Measurements from ENCODE around the gene PGAP1. TPM values are rescaled to one million over a fixed set of nuclear protein-coding genes. Genes with fewer than 3 reads are reported as not detected.

Gene PGAP1
- total RNA-seq, 1 experiment from 2014 or later = 6.5 TPM

DNA sequence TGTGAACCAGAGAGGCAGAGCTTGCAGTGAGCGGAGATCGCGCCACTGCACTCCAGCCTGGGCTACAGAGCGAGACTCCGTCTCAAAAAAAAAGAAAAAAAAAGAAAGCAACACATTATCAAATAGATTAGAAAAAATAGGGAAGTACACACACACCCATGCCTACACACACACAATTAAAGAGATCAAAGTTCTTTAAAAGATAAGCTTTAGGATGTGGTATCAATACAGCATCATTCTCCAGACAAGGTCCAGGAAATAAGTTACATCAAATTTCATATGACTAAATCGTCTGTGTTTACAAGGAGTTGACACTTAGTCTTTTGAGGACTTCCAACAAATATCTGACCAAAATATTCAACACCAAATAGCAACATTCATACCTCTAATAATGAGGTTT lies 25.7 kb downstream of the PGAP1 start:
- POLR2A ChIA-PET (ENCODE audit: unreplicated experiment) = no interaction called here
- Histone ChIP-seq H3K27me3 (ENCODE audit: insufficient read depth, low read depth) (no peaks in the 10 kb centered on the region), H2AFZ (no peak overlapping the region), H3K4me2 (no peak overlapping the region), H3K27ac (no peak overlapping the region), H3K4me1 (replicated peaks; ENCODE audit: insufficient read depth) (peaks cover 8% of the 10 kb centered on the region; the same call in 1 of the 2 replicates), H3K9me3 (ENCODE audit: insufficient read depth, low read depth) (no peaks in the 10 kb centered on the region), H3K9me2 (ENCODE audit: insufficient read depth) (no peaks in the 10 kb centered on the region), H4K20me1 (ENCODE audit: insufficient read depth) (no peaks in the 10 kb centered on the region), H3K79me2 (ENCODE audit: low read depth) (no peaks in the 10 kb centered on the region), H3K36me3 (ENCODE audit: low read depth) (no peaks in the 10 kb centered on the region), H3K4me3 (no peak overlapping the region), H3F3A (ENCODE audit: insufficient read depth, low read depth) (no peaks in the 10 kb centered on the region)
- CTCF ChIA-PET = no interaction called here
- no TSS peak for BruUV-seq (replicated peaks)
- no peak for DNase-seq
- TF ChIP-seq, protein P1, sequence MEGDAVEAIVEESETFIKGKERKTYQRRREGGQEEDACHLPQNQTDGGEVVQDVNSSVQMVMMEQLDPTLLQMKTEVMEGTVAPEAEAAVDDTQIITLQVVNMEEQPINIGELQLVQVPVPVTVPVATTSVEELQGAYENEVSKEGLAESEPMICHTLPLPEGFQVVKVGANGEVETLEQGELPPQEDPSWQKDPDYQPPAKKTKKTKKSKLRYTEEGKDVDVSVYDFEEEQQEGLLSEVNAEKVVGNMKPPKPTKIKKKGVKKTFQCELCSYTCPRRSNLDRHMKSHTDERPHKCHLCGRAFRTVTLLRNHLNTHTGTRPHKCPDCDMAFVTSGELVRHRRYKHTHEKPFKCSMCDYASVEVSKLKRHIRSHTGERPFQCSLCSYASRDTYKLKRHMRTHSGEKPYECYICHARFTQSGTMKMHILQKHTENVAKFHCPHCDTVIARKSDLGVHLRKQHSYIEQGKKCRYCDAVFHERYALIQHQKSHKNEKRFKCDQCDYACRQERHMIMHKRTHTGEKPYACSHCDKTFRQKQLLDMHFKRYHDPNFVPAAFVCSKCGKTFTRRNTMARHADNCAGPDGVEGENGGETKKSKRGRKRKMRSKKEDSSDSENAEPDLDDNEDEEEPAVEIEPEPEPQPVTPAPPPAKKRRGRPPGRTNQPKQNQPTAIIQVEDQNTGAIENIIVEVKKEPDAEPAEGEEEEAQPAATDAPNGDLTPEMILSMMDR (conservative IDR thresholded peaks at IDR 0.05) = no peak
- no peak for TF ChIP-seq EZH2 (IDR thresholded peaks at IDR 0.05; ENCODE audit: low read depth)
- intact Hi-C loops (cut with micrococcal nuclease; ENCODE audit: unreplicated experiment) = no loop called here

DNA sequence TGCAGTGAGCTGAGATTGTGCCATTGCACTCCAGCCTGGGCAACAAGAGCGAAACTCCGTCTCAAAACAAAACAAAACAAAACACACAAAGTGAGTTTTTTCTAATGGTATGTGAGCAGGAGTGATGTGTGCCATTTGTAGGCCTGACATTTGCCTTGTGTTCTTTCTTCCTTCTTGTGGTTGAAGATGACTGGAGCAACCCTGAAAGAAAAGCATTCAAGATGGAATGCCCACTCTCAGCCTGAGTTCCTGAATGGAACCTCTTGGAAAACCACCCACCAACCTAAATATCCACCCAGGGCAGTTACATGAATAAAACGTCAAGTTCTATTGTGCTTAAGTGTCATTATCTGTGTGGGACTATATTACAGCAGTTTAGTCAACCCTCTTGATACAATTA lies 26.5 kb downstream of the PGAP1 start:
- no peak overlapping the region for H3K4me2 ChIP-seq
- no peaks in the 10 kb centered on the region for H3F3A ChIP-seq (ENCODE audit: insufficient read depth, low read depth)
- no peaks in the 10 kb centered on the region for H3K79me2 ChIP-seq (ENCODE audit: low read depth)
- ChIA-PET POLR2A (ENCODE audit: unreplicated experiment) (no interaction called here), CTCF (no interaction called here)
- H3K4me1 ChIP-seq (replicated peaks; ENCODE audit: insufficient read depth) = peaks cover 8% of the 10 kb centered on the region; the same call in 1 of the 2 replicates
- no peaks in the 10 kb centered on the region for H3K9me3 ChIP-seq (ENCODE audit: insufficient read depth, low read depth)
- no peak overlapping the region for H3K4me3 ChIP-seq
- intact Hi-C loops (cut with micrococcal nuclease; ENCODE audit: unreplicated experiment) = no loop called here
- no peaks in the 10 kb centered on the region for H4K20me1 ChIP-seq (ENCODE audit: insufficient read depth)
- no peak overlapping the region for H2AFZ ChIP-seq
- H3K36me3 ChIP-seq (ENCODE audit: low read depth) = no peaks in the 10 kb centered on the region
- no peak for TF ChIP-seq EZH2 (IDR thresholded peaks at IDR 0.05; ENCODE audit: low read depth)
- TF ChIP-seq, protein P1 (conservative IDR thresholded peaks at IDR 0.05) = no peak
- BruUV-seq (replicated peaks) = no TSS peak
- H3K9me2 ChIP-seq (ENCODE audit: insufficient read depth) = no peaks in the 10 kb centered on the region
- H3K27me3 ChIP-seq (ENCODE audit: insufficient read depth, low read depth) = no peaks in the 10 kb centered on the region
- H3K27ac ChIP-seq = no peak overlapping the region
- DNase-seq = no peak

DNA sequence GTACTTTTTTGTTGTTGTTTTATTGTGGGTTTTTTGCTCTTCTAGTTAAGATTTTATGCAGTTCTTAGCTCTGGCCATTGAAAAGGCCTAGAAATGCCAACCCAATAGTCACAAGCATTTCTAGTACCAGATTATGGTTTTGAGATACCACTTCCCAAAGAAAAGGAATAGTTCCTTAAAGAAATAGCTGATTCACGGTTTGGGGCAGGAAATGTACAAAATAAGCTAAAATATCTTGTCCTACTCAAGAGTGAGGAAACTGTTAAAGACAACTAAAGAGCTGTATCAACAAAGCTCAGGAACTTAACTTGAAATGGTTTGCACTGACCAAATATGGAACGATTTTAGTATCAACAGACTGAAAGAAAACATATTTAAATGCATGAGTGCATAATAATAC lies 35.4 kb downstream of the PGAP1 start:
- Histone ChIP-seq H3K79me2 (ENCODE audit: low read depth) (no peaks in the 10 kb centered on the region), H3K27me3 (ENCODE audit: insufficient read depth, low read depth) (no peaks in the 10 kb centered on the region), H3K4me1 (replicated peaks; ENCODE audit: insufficient read depth) (no peaks in the 10 kb centered on the region), H3K4me3 (no peak overlapping the region), H3K36me3 (ENCODE audit: low read depth) (no peaks in the 10 kb centered on the region), H3K4me2 (no peak overlapping the region), H4K20me1 (ENCODE audit: insufficient read depth) (no peaks in the 10 kb centered on the region), H3K27ac (no peak overlapping the region), H2AFZ (no peak overlapping the region), H3K9me3 (ENCODE audit: insufficient read depth, low read depth) (no peaks in the 10 kb centered on the region), H3K9me2 (ENCODE audit: insufficient read depth) (no peaks in the 10 kb centered on the region), H3F3A (ENCODE audit: insufficient read depth, low read depth) (no peaks in the 10 kb centered on the region)
- DNase-seq = no peak
- POLR2A ChIA-PET (ENCODE audit: unreplicated experiment) = no interaction called here
- intact Hi-C loops (cut with micrococcal nuclease; ENCODE audit: unreplicated experiment) = no loop called here
- BruUV-seq (replicated peaks) = no TSS peak
- no peak for TF ChIP-seq EZH2 (IDR thresholded peaks at IDR 0.05; ENCODE audit: low read depth)
- TF ChIP-seq, protein P1 (conservative IDR thresholded peaks at IDR 0.05) = no peak
- CTCF ChIA-PET = no interaction called here
